Measurements from ENCODE around the gene FAM149A.

The FAM149A gene

GRCh38 chr4:186104890-186105646 is 564 bp downstream of the FAM149A start:
- H3K9me3 ChIP-seq (ENCODE audit: control insufficient read depth in 5 of 5, low read length in 5 of 5) = no peaks in the 10 kb centered on the region
- H3K36me3 ChIP-seq (ENCODE audit: control insufficient read depth in 5 of 5, insufficient read depth in 5 of 5, low read length in 5 of 5) = no peaks in the 10 kb centered on the region
- H3K9ac ChIP-seq (ENCODE audit: low read length in 5 of 5) = peak overlapping the region in 4 of 5 donors; percentile 21 to 56 (median 48)
- H3K4me1 ChIP-seq (ENCODE audit: control insufficient read depth in 5 of 5, insufficient read depth in 5 of 5, low read length in 5 of 5) = peaks cover 4 to 21% (median 14%) of the 10 kb centered on the region in 5 donors
- peak overlapping the region in 4 of 5 donors; percentile 59 to 73 (median 64) for H3K4me3 ChIP-seq (ENCODE audit: low read depth in 1 of 5, low read length in 5 of 5)
- no peak overlapping the region for H3K27ac ChIP-seq (ENCODE audit: low read depth, low read length)
- H3K27me3 ChIP-seq (ENCODE audit: control insufficient read depth in 5 of 5, insufficient read depth in 4 of 5, low read length in 5 of 5) = peaks cover 0 to 7% (median 0%) of the 10 kb centered on the region in 5 donors

GRCh38 chr4:186105647-186106321 is 1.3 kb downstream of the FAM149A start:
- H3K9ac ChIP-seq (ENCODE audit: low read length in 5 of 5) = peak overlapping the region in 4 of 5 donors; percentile 21 to 56 (median 46)
- H3K9me3 ChIP-seq (ENCODE audit: control insufficient read depth in 5 of 5, low read length in 5 of 5) = no peaks in the 10 kb centered on the region

GRCh38 chr4:186107947-186108346 is 3.4 kb downstream of the FAM149A start:
- Histone ChIP-seq H3K27me3 (ENCODE audit: control insufficient read depth in 5 of 5, insufficient read depth in 4 of 5, low read length in 5 of 5) (peaks cover 0 to 7% (median 0%) of the 10 kb centered on the region in 5 donors), H3K9ac (ENCODE audit: low read length in 5 of 5) (no peak overlapping the region), H3K9me3 (ENCODE audit: control insufficient read depth in 5 of 5, low read length in 5 of 5) (no peaks in the 10 kb centered on the region), H3K36me3 (ENCODE audit: control insufficient read depth in 5 of 5, insufficient read depth in 5 of 5, low read length in 5 of 5) (no peaks in the 10 kb centered on the region), H3K4me3 (ENCODE audit: low read depth in 1 of 5, low read length in 5 of 5) (no peak overlapping the region), H3K27ac (ENCODE audit: low read depth, low read length) (no peak overlapping the region), H3K4me1 (ENCODE audit: control insufficient read depth in 5 of 5, insufficient read depth in 5 of 5, low read length in 5 of 5) (peaks cover 4 to 21% (median 14%) of the 10 kb centered on the region in 5 donors)

More at GRCh38 chr4:186105647-186106321, 1.3 kb downstream of the FAM149A start:
- peak overlapping the region; percentile 44 to 73 (median 61) for H3K4me3 ChIP-seq (ENCODE audit: low read depth in 1 of 5, low read length in 5 of 5)
- no peak overlapping the region for H3K27ac ChIP-seq (ENCODE audit: low read depth, low read length)
- H3K4me1 ChIP-seq (ENCODE audit: control insufficient read depth in 5 of 5, insufficient read depth in 5 of 5, low read length in 5 of 5) = peaks cover 4 to 21% (median 14%) of the 10 kb centered on the region in 5 donors
- no peaks in the 10 kb centered on the region for H3K36me3 ChIP-seq (ENCODE audit: control insufficient read depth in 5 of 5, insufficient read depth in 5 of 5, low read length in 5 of 5)
- peaks cover 0 to 7% (median 0%) of the 10 kb centered on the region in 5 donors for H3K27me3 ChIP-seq (ENCODE audit: control insufficient read depth in 5 of 5, insufficient read depth in 4 of 5, low read length in 5 of 5)

DNA sequence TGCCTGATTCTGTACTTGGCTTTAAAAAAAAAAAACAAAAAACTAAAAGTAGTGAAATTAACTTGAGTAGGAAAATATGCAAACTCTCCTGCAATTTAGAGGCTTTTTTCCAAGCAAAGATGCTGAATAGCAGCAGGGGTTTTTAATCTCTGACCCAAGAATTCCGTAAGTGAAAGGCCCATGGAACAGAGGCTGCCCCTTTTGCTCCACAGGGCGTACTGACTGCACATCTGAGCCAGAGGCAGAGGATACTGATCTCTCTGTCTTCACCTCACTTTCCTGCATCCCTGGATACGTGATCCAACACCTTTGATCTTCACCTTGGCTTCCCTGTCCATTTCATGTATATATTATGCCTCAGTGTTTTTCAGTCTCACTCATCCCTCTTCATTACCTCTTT is 3.9 kb downstream of the FAM149A start:
- Histone ChIP-seq H3K27me3 (ENCODE audit: control insufficient read depth in 5 of 5, insufficient read depth in 4 of 5, low read length in 5 of 5) (peaks cover 0 to 3% (median 0%) of the 10 kb centered on the region in 5 donors), H3K4me1 (ENCODE audit: control insufficient read depth in 5 of 5, insufficient read depth in 5 of 5, low read length in 5 of 5) (peaks cover 4 to 21% (median 14%) of the 10 kb centered on the region in 5 donors), H3K9ac (ENCODE audit: low read length in 5 of 5) (no peak overlapping the region), H3K9me3 (ENCODE audit: control insufficient read depth in 5 of 5, low read length in 5 of 5) (no peaks in the 10 kb centered on the region), H3K27ac (ENCODE audit: low read depth, low read length) (no peak overlapping the region), H3K4me3 (ENCODE audit: low read depth in 1 of 5, low read length in 5 of 5) (no peak overlapping the region), H3K36me3 (ENCODE audit: control insufficient read depth in 5 of 5, insufficient read depth in 5 of 5, low read length in 5 of 5) (no peaks in the 10 kb centered on the region)

DNA sequence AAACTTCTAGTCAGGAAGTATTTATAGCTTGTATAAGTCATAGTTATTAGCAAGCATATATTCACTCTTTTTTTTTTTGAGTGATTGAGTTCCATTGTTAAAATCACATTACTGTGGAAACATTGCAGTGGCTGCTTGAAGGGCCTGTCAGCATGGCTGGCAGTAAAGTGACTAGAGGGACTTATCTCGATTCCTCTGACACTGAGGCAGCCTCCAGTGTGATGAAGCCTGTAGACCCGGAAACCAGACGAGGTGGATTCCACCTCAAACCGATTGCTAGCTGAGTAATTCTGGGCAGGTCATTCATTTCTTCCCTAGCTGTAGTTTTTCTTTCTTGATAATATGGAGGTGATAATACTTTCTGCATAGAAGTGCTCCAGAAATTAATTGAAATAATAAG is 4.7 kb downstream of the FAM149A start:
- H3K36me3 ChIP-seq (ENCODE audit: control insufficient read depth in 5 of 5, insufficient read depth in 5 of 5, low read length in 5 of 5) = no peaks in the 10 kb centered on the region
- H3K9me3 ChIP-seq (ENCODE audit: control insufficient read depth in 5 of 5, low read length in 5 of 5) = no peaks in the 10 kb centered on the region
- no peak overlapping the region for H3K9ac ChIP-seq (ENCODE audit: low read length in 5 of 5)
- H3K27ac ChIP-seq (ENCODE audit: low read depth, low read length) = no peak overlapping the region
- peaks cover 4 to 19% (median 14%) of the 10 kb centered on the region in 5 donors for H3K4me1 ChIP-seq (ENCODE audit: control insufficient read depth in 5 of 5, insufficient read depth in 5 of 5, low read length in 5 of 5)
- peaks cover 0 to 3% (median 0%) of the 10 kb centered on the region in 5 donors for H3K27me3 ChIP-seq (ENCODE audit: control insufficient read depth in 5 of 5, insufficient read depth in 4 of 5, low read length in 5 of 5)
- no peak overlapping the region for H3K4me3 ChIP-seq (ENCODE audit: low read depth in 1 of 5, low read length in 5 of 5)

GRCh38 chr4:186116697-186117096 is 12.2 kb downstream of the FAM149A start:
- no peak overlapping the region for H3K27ac ChIP-seq (ENCODE audit: low read depth, low read length)
- no peaks in the 10 kb centered on the region for H3K36me3 ChIP-seq (ENCODE audit: control insufficient read depth in 5 of 5, insufficient read depth in 5 of 5, low read length in 5 of 5)
- peaks cover 0 to 3% (median 0%) of the 10 kb centered on the region in 5 donors for H3K27me3 ChIP-seq (ENCODE audit: control insufficient read depth in 5 of 5, insufficient read depth in 4 of 5, low read length in 5 of 5)
- no peak overlapping the region for H3K4me3 ChIP-seq (ENCODE audit: low read depth in 1 of 5, low read length in 5 of 5)
- H3K4me1 ChIP-seq (ENCODE audit: control insufficient read depth in 5 of 5, insufficient read depth in 5 of 5, low read length in 5 of 5) = peaks cover 0 to 5% (median 0%) of the 10 kb centered on the region in 5 donors
- no peaks in the 10 kb centered on the region for H3K9me3 ChIP-seq (ENCODE audit: control insufficient read depth in 5 of 5, low read length in 5 of 5)
- H3K9ac ChIP-seq (ENCODE audit: low read length in 5 of 5) = no peak overlapping the region

GRCh38 chr4:186118582-186118981 is 14.1 kb downstream of the FAM149A start:
- Histone ChIP-seq H3K9ac (ENCODE audit: low read length in 5 of 5) (peak overlapping the region in 1 of 5 donors; percentile 13), H3K4me1 (ENCODE audit: control insufficient read depth in 5 of 5, insufficient read depth in 5 of 5, low read length in 5 of 5) (peaks cover 0 to 5% (median 0%) of the 10 kb centered on the region in 5 donors), H3K36me3 (ENCODE audit: control insufficient read depth in 5 of 5, insufficient read depth in 5 of 5, low read length in 5 of 5) (no peaks in the 10 kb centered on the region), H3K4me3 (ENCODE audit: low read depth in 1 of 5, low read length in 5 of 5) (peak overlapping the region in 4 of 5 donors; percentile 7 to 56 (median 43)), H3K27me3 (ENCODE audit: control insufficient read depth in 5 of 5, insufficient read depth in 4 of 5, low read length in 5 of 5) (peaks cover 0 to 3% (median 0%) of the 10 kb centered on the region in 5 donors), H3K9me3 (ENCODE audit: control insufficient read depth in 5 of 5, low read length in 5 of 5) (no peaks in the 10 kb centered on the region), H3K27ac (ENCODE audit: low read depth, low read length) (no peak overlapping the region)

DNA sequence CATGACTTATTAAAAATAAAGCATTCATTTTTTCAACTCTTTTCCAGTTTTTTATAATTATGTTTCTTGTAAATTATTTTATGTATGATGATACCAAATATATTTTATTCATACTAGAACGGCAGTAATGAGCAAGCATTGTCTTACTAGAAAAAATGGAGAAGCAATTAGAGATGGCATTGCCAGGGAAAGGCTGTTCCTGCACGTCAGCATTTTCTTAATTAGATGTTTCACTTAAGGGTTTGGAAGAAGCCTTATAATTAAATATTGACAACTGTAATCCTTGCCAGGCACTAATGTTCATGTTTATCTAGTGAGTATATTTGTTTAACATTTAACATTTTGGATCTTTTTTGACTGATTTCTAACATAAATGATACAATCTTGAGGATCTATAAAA is 16.6 kb downstream of the FAM149A start:
- Histone ChIP-seq H3K9ac (ENCODE audit: low read length in 5 of 5) (no peak overlapping the region), H3K27ac (ENCODE audit: low read depth, low read length) (no peak overlapping the region), H3K9me3 (ENCODE audit: control insufficient read depth in 5 of 5, low read length in 5 of 5) (no peaks in the 10 kb centered on the region), H3K4me3 (ENCODE audit: low read depth in 1 of 5, low read length in 5 of 5) (no peak overlapping the region), H3K27me3 (ENCODE audit: control insufficient read depth in 5 of 5, insufficient read depth in 4 of 5, low read length in 5 of 5) (peaks cover 0 to 3% (median 0%) of the 10 kb centered on the region in 5 donors), H3K36me3 (ENCODE audit: control insufficient read depth in 5 of 5, insufficient read depth in 5 of 5, low read length in 5 of 5) (no peaks in the 10 kb centered on the region), H3K4me1 (ENCODE audit: control insufficient read depth in 5 of 5, insufficient read depth in 5 of 5, low read length in 5 of 5) (peaks cover 0 to 5% (median 0%) of the 10 kb centered on the region in 5 donors)

DNA sequence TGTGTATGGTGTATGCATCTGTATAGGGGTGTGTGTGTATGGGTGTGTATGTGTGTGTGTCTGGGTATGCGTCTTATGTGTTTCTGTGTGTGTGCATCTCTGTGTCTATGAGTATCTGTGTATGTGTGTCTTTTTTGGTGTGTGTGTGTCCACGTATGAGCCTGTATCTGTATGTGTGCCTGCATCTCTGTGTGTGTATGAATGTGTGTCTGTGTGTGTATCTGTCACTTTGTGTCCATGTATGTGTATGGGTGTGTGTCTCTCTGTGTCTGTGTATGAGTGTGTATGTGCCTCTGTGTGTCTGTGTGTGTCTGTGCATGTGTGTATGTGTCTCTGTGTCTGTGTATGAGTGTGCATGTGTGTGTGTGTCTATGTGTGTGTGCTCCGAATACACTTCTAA is 24.3 kb downstream of the FAM149A start:
- Histone ChIP-seq H3K27ac (ENCODE audit: low read depth, low read length) (no peak overlapping the region), H3K36me3 (ENCODE audit: control insufficient read depth in 5 of 5, insufficient read depth in 5 of 5, low read length in 5 of 5) (no peaks in the 10 kb centered on the region), H3K4me3 (ENCODE audit: low read depth in 1 of 5, low read length in 5 of 5) (no peak overlapping the region), H3K4me1 (ENCODE audit: control insufficient read depth in 5 of 5, insufficient read depth in 5 of 5, low read length in 5 of 5) (no peaks in the 10 kb centered on the region), H3K27me3 (ENCODE audit: control insufficient read depth in 5 of 5, insufficient read depth in 4 of 5, low read length in 5 of 5) (no peaks in the 10 kb centered on the region), H3K9me3 (ENCODE audit: control insufficient read depth in 5 of 5, low read length in 5 of 5) (no peaks in the 10 kb centered on the region), H3K9ac (ENCODE audit: low read length in 5 of 5) (no peak overlapping the region)

DNA sequence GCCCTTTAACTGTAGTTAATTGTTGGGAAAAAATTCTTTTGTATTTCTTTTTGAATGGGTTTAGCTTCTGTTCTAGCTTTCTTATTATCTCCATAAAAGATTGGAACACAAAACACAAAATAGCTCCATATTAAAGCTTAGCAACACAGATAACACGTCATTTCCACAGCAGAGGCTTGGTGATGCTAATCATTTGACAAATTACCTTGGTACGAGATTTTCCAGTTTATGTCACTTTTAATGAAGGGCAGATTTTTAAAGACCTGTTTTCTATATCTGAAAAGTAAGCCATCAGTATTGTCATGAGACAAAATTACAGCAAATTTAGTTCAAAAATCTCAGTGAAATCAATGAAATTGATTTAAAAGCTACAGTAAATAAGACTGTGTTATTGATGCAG is 27.4 kb downstream of the FAM149A start:
- no peaks in the 10 kb centered on the region for H3K27me3 ChIP-seq (ENCODE audit: control insufficient read depth in 5 of 5, insufficient read depth in 4 of 5, low read length in 5 of 5)
- H3K9me3 ChIP-seq (ENCODE audit: control insufficient read depth in 5 of 5, low read length in 5 of 5) = no peaks in the 10 kb centered on the region
- H3K27ac ChIP-seq (ENCODE audit: low read depth, low read length) = no peak overlapping the region
- H3K4me3 ChIP-seq (ENCODE audit: low read depth in 1 of 5, low read length in 5 of 5) = no peak overlapping the region
- H3K9ac ChIP-seq (ENCODE audit: low read length in 5 of 5) = no peak overlapping the region
- H3K36me3 ChIP-seq (ENCODE audit: control insufficient read depth in 5 of 5, insufficient read depth in 5 of 5, low read length in 5 of 5) = no peaks in the 10 kb centered on the region
- no peaks in the 10 kb centered on the region for H3K4me1 ChIP-seq (ENCODE audit: control insufficient read depth in 5 of 5, insufficient read depth in 5 of 5, low read length in 5 of 5)

All from subcutaneous abdominal adipose tissue (tissue), 5 donors.